Vagina (tissue), 2 donors: ENCODE results near the gene DICER1. TPM values are rescaled to one million over a fixed set of nuclear protein-coding genes. Genes with fewer than 3 reads are reported as not detected.

Source experiments
- DNase-seq, 2 donors: peaks; one replicate each; pipeline ENCODE4 v3.0.0-alpha.2; 2017; ENCODE audit errors: extremely low spot score in 2 of 2
- H3K27ac ChIP-seq: fragments of 200-600 bp; sonication (generic); one replicate; pipeline ENCODE4 v1.5.1; 2019
- H3K27me3 ChIP-seq: fragments of 200-600 bp; sonication (generic); one replicate; pipeline ENCODE4 v1.5.1; 2019
- H3K36me3 ChIP-seq, 2 donors: fragments of 200-600 bp; sonication (generic); one replicate each; pipeline ENCODE4 v1.5.1; 2017 to 2019
- H3K4me1 ChIP-seq: fragments of 200-600 bp; sonication (generic); one replicate; pipeline ENCODE4 v1.5.1; 2019
- H3K4me3 ChIP-seq, 2 donors: fragments of 200-600 bp; sonication (generic); 1 replicate in 1 of 2; 2 replicates in 1 of 2; pipeline ENCODE4 v1.5.1; 2016 to 2019
- H3K9me3 ChIP-seq: fragments of 200-600 bp; sonication (generic); one replicate; pipeline ENCODE4 v1.5.1; 2019
- CTCF ChIP-seq, 3 experiments: fragments of 450-650 bp in 2 of 3; fragments of 200-600 bp in 1 of 3; sonication (generic) in 1 of 3; IDR thresholded peaks; one replicate each; pipeline ENCODE4 v1.5.1; 2017 to 2019; ENCODE audit warnings: antibody characterized with exemption in 3 of 3, mild to moderate bottlenecking in 2 of 3, moderate library complexity in 2 of 3
- POLR2A ChIP-seq, 2 donors: fragments of 450-650 bp; IDR thresholded peaks; one replicate each; pipeline ENCODE4 v1.6.1; 2017; ENCODE audit warnings: antibody characterized with exemption in 2 of 2, mild to moderate bottlenecking in 2 of 2, moderate library complexity in 2 of 2
- POLR2AphosphoS5 ChIP-seq, 2 donors: sonication (generic); formaldehyde crosslinking; IDR thresholded peaks; one replicate each; pipeline ENCODE4 v1.9.0; 2017; ENCODE audit warnings: antibody characterized with exemption in 2 of 2, mild to moderate bottlenecking in 2 of 2, low read depth in 1 of 2; ENCODE audit not compliant: insufficient read depth in 1 of 2
- intact Hi-C: fragments of 100-400 bp; cut with DNase I; formaldehyde crosslinking; loops from one replicate; pipeline ENCODE4 v1.15.1; 2023
- total RNA-seq: library from RNA; depleted of rRNA; stranded (reverse); fragments of >200 nt; gene quantifications from one replicate; pipeline ENCODE4 v1.2.3, GENCODE V29; 2016

DICER1 gene
- total RNA-seq, 1 donor from 2014 or later, result 68.3 TPM

- TF ChIP-seq CTCF (IDR thresholded peaks at IDR 0.05) (no peak), POLR2AphosphoS5 (IDR thresholded peaks at IDR 0.05; ENCODE audit: insufficient read depth in 1 of 2, low read depth in 1 of 2) (no peak), POLR2A (IDR thresholded peaks at IDR 0.05) (no peak)
- Histone ChIP-seq H3K36me3 (no peaks in the 10 kb centered on the region), H3K9me3 (no peaks in the 10 kb centered on the region), H3K4me3 (no peak overlapping the region), H3K27ac (no peak overlapping the region), H3K27me3 (no peaks in the 10 kb centered on the region), H3K4me1 (no peaks in the 10 kb centered on the region)
- DNase-seq, result no peak
- intact Hi-C loops, result no loop called here
These were observed 9.8 kb upstream of the DICER1 start for GRCh38 chr14:95167177-95167576.

DNA sequence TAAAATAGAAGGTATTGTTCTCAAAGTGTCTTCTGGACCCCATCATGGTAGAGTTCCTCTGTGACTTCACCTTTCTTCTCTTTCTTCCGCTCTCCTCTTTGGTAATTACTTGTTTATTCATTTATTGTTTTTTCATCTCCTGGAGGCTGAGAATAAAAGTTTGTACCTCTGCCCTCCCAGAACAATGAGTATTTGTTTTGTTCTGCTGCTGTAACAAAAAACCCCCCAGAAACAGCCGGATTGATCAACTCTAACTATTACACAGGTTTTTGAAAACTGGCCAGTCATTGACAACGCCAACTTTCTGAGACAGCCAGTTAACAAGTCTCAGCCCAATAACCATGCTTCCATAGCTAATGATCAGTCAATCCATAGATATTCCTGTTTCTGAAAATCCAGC lies 8.2 kb upstream of the DICER1 start:
- no peak for TF ChIP-seq CTCF (IDR thresholded peaks at IDR 0.05)
- no peak for TF ChIP-seq POLR2A (IDR thresholded peaks at IDR 0.05)
- no peak for TF ChIP-seq POLR2AphosphoS5 (IDR thresholded peaks at IDR 0.05; ENCODE audit: insufficient read depth in 1 of 2, low read depth in 1 of 2)
- Histone ChIP-seq H3K4me1 (no peaks in the 10 kb centered on the region), H3K27ac (no peak overlapping the region), H3K4me3 (no peak overlapping the region), H3K9me3 (no peaks in the 10 kb centered on the region), H3K36me3 (no peaks in the 10 kb centered on the region), H3K27me3 (no peaks in the 10 kb centered on the region)
- intact Hi-C loops, result no loop called here
- no peak for DNase-seq

DNA sequence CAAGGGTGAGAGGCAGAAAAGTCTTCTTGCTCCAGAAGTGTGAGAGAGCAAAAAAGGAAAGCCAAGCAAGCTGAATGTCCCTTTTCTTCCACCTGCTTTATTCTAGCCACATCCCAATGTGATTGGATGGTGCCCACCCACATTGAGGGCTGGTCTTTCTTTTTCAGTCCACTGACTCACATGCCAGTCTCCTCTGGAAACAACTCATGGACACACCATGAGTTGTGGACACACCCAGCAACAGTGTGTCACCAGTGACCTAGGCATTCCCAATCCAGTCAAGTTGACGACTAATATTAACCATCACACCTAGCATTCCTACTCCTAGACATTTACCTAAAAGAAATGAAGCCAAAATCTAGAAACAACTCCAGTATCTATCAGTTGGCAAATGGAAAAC lies 7.2 kb upstream of the DICER1 start:
- no peak for DNase-seq
- Histone ChIP-seq H3K4me3 (no peak overlapping the region), H3K36me3 (no peaks in the 10 kb centered on the region), H3K9me3 (no peaks in the 10 kb centered on the region), H3K27ac (no peak overlapping the region), H3K27me3 (no peaks in the 10 kb centered on the region), H3K4me1 (no peaks in the 10 kb centered on the region)
- intact Hi-C loops, result no loop called here
- TF ChIP-seq CTCF (IDR thresholded peaks at IDR 0.05) (no peak), POLR2AphosphoS5 (IDR thresholded peaks at IDR 0.05; ENCODE audit: insufficient read depth in 1 of 2, low read depth in 1 of 2) (no peak), POLR2A (IDR thresholded peaks at IDR 0.05) (no peak)

GRCh38 chr14:95163666-95164065 lies 6.3 kb upstream of the DICER1 start:
- no peaks in the 10 kb centered on the region for H3K27me3 ChIP-seq
- no peak for TF ChIP-seq POLR2A (IDR thresholded peaks at IDR 0.05)
- no peak for TF ChIP-seq POLR2AphosphoS5 (IDR thresholded peaks at IDR 0.05; ENCODE audit: insufficient read depth in 1 of 2, low read depth in 1 of 2)
- TF ChIP-seq CTCF (IDR thresholded peaks at IDR 0.05), result no peak
- no peak for DNase-seq
- H3K36me3 ChIP-seq, result no peaks in the 10 kb centered on the region
- intact Hi-C loops, result no loop called here
- H3K4me1 ChIP-seq, result no peaks in the 10 kb centered on the region
- no peak overlapping the region for H3K4me3 ChIP-seq
- no peaks in the 10 kb centered on the region for H3K9me3 ChIP-seq
- no peak overlapping the region for H3K27ac ChIP-seq

GRCh38 chr14:95163132-95163531 lies 5.8 kb upstream of the DICER1 start:
- Histone ChIP-seq H3K27me3 (no peaks in the 10 kb centered on the region), H3K4me3 (no peak overlapping the region), H3K9me3 (no peaks in the 10 kb centered on the region), H3K27ac (no peak overlapping the region), H3K4me1 (peaks cover 5% of the 10 kb centered on the region), H3K36me3 (no peaks in the 10 kb centered on the region)
- intact Hi-C loops, result no loop called here
- TF ChIP-seq POLR2AphosphoS5 (IDR thresholded peaks at IDR 0.05; ENCODE audit: insufficient read depth in 1 of 2, low read depth in 1 of 2) (no peak), CTCF (IDR thresholded peaks at IDR 0.05) (no peak), POLR2A (IDR thresholded peaks at IDR 0.05) (no peak)
- no peak for DNase-seq
